Fibroblast of pulmonary artery (primary cell): ENCODE measurements around the gene UBASH3B.

ENCODE experiments used
- DNase-seq: peaks from one replicate; pipeline ENCODE4 v3.0.0-alpha.2; 2010; ENCODE audit warnings: low read depth
- H3K4me3 ChIP-seq: replicated peaks from 2 replicates; pipeline ENCODE4 v1.5.1; 2011; ENCODE audit warnings: low read depth, mild to moderate bottlenecking, control low read depth, low read length, moderate library complexity
- CTCF ChIP-seq: IDR thresholded peaks from 2 replicates; pipeline ENCODE4 v1.5.1; 2011; ENCODE audit warnings: mild to moderate bottlenecking, control low read depth, low read length, inconsistent platforms; ENCODE audit errors: missing control alignments

The UBASH3B gene

GRCh38 chr11:122737951-122738693 is 82.6 kb downstream of the UBASH3B start:
- no peak overlapping the region for H3K4me3 ChIP-seq
- DNase-seq = no peak
- no peak for TF ChIP-seq CTCF

- TF ChIP-seq CTCF = no peak
- DNase-seq = peak; percentile 75
- H3K4me3 ChIP-seq = no peak overlapping the region
These were observed 86.2 kb downstream of the UBASH3B start for GRCh38 chr11:122741613-122742300.

- no peak overlapping the region for H3K4me3 ChIP-seq
- no peak for DNase-seq
- no peak for TF ChIP-seq CTCF
These were observed 86.9 kb downstream of the UBASH3B start for GRCh38 chr11:122742301-122743018.

GRCh38 chr11:122743097-122743741 is 87.7 kb downstream of the UBASH3B start:
- TF ChIP-seq CTCF = no peak
- H3K4me3 ChIP-seq = no peak overlapping the region
- no peak for DNase-seq

GRCh38 chr11:122743949-122744348 is 88.4 kb downstream of the UBASH3B start:
- TF ChIP-seq CTCF = no peak
- H3K4me3 ChIP-seq = no peak overlapping the region
- no peak for DNase-seq

- no peak for TF ChIP-seq CTCF
- H3K4me3 ChIP-seq = no peak overlapping the region
- DNase-seq = no peak
These were observed 88.8 kb downstream of the UBASH3B start for GRCh38 chr11:122744357-122744756.
